ENCODE measurements around the gene SPRR2D.
"Not testable (repeated sequence)": the region's sequence is repeated elsewhere in the genome, so short reads cannot be mapped to it uniquely, and the experiment has no call there.

The SPRR2D gene

DNA sequence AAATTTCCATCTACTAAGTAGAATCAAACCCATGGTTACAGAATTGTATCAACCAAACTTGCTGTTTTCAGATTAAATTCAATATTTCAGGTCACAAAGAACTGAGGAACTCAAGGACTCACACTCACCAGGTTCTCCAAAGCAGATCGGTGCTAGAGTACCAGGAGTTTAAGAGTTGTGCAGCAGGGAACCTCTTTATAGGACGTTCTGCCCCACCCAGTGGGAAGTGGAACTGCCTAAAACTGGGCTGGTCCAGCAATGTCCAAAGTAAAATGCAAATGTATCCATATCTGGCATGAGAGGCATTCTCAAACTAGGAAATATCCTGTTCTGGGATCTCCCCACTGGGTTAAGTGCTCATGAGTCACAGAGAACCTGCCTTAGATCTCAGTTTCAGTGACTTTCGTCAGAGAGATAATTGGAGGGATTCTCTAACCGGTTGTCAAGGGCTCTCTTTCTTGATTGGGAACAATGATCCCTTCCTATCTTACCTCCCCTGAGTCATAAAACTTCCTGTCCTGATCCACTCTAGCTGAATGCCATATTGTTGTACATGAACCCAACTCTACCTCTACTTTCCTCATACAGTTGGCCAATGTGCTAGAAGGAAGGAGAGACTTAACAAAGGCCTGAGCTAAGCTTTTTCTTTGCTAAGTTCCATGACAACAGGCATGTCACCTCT is at the start of gene SPRR2D:
Gene SPRR2D, minus strand, starts transcription at position 171 of the 682 bp plus-strand sequence. CDS start 774 bp downstream, outside the sequence.
- DNase-seq, result no peak

DNA sequence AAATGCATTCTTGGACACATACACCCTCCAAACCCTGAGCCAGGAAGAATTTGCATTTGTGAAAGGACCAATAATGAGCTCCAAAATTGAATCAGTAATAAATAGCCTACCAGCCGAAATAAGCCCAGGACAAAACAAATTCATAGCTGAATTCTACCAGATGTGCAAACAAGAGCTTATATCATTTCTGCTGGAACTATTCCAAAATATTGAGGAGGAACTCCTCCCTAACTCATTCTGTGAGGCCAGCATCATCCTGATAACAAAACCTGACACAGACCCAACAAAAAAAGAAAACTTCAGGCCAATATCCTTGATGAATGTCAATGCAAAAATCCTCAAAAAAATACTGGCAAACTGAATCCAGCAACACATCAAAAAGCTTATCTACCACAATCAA is 46.7 kb upstream of the SPRR2D start:
- no peak for DNase-seq

DNA sequence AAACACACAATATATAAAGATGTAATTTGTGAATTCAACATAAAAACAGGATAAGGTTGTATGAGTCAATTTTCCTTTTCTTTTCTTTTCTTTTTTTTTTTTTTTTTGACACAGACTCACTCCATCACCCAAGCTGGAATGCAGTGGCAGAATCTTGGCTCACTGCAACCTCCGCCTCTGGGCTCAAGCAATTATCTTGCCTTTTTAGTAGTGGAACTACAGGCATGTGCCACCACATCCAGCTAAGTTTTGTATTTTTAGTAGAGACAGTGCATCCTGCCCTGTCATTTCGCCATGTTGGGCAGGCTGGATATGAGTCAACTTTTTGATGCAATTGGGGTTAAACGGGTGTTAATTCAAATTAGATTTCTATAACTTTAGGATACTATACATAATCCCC is 40.8 kb upstream of the SPRR2D start:
- no peak for DNase-seq

DNA sequence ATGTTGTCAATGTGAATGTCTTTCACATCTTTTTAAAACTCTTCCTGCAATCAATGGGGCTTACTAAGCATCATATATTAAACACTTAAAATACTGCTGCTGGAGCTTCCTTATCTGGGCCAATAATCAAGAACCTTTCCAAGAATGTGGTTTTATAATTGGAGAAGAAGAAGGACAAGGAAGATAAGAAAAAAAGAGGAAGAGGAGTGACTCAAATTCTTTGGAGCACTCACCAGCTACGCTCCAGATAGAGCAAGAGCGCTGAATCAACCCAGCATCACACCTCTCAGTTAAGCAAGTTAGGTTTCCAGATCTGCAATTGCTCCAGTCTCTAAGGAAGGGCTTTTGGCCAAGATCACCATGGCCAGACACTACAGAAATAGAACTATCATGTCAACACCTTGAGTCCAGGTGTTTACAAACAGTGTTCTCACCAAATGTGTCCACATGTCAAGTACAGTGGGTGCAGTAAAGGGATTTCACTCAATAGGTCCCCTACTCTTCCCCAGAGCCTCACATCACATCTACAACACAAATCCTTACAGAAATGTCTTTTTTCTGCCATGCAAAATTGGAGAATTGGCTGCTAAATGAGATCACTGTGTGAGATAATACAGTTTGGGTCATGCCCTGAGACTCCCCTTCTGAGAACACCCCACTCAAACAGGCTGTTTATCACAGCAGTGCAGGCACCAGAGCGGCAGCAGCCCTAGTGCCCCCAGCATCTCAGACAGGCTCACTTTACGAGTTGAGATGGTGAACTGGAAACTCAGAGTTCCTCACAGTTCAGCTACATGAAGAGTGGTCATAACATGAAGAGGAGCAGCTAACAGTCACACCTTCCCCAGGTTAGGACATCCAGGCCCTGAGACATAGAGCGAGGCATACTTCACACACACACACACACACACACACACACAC is 32.1 kb upstream of the SPRR2D start:
- DNase-seq, result no peak

DNA sequence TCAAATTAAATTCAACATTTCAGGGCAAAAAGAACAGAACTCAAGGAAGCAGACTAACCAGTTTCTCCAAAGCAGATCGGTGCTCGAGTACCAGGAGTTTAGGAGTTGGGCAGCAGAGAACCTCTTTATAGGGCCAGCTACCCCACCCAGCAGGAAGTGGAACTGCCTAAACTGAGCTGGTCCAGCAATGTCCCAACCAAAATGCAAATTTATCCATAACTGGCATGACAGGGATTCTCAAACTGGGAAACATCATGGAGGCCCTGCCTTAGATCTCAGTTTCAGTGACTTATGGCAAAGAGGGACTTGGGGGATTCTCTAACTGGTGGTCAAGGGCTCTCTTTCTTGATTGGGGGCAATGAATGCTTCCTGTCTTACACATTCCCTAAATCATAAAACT is 30.6 kb upstream of the SPRR2D start, which contains the start of gene SPRR2B:
Gene SPRR2B, minus strand, starts transcription at position 101 of the 400 bp plus-strand sequence. CDS start 772 bp downstream, outside the sequence.
- no peak for DNase-seq

DNA sequence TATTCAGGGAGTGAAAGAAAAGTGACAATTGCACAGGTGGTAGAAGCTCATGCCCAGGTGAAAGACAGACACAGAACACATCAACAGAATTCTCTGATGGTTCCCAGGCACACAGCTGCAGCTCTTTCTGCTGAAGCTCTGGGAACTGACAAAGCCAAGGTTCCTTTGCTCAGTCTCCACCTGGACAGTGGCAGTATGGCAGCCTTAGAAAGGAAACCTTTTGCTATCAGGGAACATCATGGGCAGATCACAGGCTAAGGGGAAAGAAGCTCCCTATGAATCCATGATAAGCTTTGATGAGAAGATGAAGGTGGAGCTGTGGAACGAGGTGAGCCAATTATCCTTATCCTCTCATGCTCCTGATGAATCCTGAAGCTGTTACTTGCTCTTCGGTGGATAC is 29.3 kb upstream of the SPRR2D start:
- DNase-seq, result no peak

DNA sequence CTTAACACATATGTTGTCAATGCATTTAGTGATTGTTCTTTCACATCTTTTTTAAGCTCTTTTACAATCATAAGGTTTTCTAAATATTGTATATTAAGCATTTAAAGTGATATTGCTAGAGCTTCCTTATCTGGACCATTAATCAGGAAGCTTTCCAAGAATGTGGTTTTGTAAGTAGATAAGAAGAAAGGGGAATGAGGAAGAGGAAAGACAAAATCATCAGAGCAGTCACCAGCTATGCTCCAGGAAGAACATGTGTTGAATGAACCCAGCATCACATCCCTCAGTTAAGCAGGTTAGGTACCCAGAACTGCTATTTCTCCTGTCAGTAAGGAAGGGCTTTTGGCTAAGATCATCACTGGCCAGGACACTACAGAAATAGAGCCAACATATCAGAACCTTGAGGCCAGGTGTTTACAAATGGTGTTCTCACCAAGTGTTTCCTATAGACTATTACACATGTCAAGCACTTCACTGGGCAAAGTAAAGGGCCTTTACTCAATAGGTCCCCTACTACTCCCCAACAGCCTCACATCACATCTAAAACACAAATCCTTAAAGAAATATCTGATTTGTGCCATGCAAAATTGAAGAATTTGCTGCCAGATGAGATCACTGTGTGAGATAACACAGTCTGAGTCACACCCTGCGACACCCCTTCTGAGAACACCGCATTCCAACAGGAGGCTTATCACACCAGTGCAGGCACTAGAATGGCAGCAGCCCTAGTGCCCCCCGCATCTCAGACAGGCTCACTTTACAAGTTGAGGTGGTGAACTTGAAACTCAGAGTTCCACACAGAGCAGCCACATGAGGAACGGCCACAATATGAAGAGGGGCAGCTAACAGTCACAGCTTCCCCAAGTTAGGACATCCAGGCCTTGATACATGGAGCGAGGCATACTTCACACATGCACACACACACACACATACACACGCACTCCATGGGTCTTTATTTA is 18.2 kb upstream of the SPRR2D start:
- no peak for DNase-seq

DNA sequence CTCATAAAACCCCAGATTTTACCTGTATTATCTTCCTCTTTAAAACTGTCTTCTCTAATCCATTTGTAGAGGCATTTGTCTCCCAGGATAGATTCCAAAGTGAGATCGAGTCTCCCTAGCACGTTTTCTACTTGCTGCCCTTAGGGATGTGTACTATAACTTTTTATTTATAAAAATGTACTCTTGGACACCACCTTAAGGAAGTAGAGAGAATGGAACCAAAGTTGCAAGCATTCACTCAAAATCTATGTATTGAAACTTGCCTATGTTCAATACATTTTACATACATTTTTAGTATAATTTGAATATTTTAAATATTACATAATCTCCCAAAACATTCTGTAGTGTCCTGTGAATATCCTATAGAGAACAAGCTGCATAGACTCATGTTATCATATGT is 17.2 kb upstream of the SPRR2D start:
- no peak for DNase-seq

DNA sequence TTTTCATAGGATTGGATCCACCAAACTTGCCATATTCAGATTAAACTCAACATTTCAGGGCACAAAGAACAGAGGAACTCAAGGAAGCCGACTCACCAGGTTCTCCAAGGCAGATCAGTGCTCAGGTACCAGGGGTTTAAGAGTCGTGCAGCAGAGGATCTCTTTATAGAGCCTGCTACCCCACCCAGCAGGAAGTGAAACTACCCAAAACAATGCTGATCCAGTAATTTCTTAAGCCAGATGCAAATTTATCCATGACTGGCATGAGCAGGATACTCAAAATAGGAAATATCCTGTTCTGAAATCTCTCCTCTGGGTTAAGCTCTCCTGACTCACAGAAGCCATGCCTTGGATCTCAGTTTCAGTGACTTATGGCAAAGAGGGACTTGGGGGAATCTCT is 16.5 kb upstream of the SPRR2D start, which contains the start of gene SPRR2A:
Gene SPRR2A, minus strand, starts transcription at position 138 of the 400 bp plus-strand sequence. CDS start 777 bp downstream, outside the sequence.
- no peak for DNase-seq

DNA sequence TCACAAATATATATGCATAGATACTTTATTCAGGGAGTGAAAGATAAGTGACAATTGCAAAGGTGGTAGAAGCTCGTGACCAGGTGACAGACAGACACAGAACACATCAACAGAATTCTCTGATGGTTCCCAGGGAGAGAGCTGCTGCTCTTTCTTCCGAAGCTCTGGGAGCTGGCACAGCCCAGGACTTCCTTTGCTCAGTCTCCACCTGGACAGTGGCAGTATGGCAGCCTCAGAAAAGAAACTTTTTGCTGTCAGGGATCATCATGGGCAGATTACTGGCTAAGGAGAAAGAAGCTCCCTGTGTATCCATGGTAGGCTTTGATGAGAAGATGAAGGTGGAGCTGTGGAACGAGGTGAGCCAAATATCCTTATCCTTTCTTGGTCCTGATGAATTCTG is 15.2 kb upstream of the SPRR2D start:
- DNase-seq, result not testable (repeated sequence)

DNA sequence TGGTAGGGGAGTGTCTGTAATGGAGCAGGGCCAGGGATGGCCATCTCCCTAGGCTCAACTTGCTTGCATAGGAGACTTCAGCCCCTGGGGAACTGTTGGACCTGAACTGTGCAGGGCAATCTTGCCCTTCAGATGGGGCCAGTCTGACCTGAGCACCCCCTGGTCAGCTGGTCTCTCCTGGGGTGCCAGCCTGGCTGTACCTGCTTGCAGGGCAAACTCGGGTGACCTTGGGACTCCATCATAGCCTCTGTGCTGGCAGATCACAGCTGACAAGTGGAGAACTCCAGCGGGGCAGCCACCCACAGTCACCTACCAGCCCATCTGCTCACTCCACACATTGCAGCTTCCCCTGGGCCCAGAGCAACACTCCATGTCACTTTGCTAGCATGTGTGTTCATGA is 8.3 kb upstream of the SPRR2D start:
- no peak for DNase-seq

DNA sequence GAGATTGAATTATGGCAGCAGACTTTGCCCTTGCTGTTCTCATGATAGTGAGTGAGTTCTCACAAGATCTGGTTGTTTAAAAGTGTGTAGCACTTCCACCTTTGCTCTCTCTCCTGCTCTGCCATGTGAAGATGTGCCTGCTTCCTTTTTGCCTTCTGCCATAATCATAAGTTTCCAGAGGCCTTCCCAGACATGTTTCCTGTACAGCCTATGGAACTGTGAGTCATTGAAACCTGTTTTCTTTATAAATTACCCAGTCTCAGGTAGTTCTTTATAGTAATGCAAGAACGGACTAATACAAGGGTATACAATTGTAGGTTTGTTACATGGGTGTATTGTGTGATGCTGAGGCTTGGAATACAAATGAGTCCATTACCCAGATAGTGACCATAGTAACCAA is 5.7 kb downstream of the SPRR2D start:
- DNase-seq, result no peak

DNA sequence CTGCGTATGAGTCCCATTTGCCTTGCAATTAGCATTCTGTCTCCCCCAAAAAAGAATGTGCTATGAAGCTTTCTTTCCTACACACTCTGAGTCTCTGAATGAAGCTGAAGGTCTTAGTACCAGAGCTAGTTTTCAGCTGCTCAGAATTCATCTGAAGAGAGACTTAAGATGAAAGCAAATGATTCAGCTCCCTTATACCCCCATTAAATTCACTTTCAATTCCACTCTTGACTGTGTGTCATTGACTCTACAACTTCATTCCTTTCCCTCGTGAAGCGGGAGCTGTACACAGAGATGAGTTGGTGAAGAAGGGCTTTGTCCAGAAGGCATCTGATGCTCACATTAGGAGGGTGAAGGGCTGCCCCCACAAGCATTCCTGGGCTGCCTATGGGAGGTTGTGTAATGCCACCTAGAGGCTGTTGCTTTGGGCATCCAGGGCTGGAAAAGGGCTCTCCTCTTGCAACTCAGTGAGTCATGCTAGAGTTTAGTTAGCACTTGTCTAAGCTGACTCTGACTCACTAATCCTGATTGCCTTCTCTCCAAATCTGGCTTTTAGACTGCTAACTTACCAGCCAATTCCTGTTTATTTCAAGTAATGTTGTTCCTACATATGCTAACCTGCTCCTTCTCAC is 8.1 kb downstream of the SPRR2D start:
- DNase-seq, result peak; percentile 30

DNA sequence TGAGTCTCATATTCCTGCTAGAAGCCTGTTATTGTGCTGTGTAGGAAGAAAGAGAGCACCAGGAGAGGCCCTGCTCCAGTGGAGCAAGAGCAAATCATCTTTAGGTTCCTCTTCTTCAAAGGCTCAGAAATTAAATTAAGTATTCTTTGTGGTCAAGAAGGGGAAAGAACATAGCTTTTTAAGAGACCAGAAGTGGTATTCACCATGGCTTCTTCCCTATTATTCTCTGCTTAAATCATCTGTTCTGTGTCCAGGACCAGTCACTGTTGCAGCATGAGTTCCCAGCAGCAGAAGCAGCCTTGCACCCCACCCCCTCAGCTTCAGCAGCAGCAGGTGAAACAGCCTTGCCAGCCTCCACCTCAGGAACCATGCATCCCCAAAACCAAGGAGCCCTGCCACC is 8.8 kb downstream of the SPRR2D start:
- peak; percentile 83 for DNase-seq

DNA sequence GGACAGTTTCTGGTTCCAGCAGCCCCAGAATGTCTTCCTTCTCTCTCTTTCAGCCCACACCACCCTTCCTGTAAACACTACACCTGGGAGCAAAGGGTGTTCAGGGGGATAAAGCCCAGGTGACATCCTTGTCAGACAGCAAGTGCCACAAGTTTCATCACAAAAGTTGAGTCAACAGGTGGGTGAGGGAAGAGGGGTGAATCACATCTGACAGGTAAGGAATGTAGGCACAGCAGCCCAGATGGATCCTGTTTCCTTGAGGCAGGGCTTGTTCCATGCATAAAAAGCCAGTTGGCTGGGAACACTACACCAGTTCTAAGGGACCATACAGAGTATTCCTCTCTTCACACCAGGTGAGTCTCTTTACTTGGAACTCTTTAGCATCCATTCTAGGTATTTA is 10.0 kb downstream of the SPRR2D start, which contains the start of gene SPRR1B:
Gene SPRR1B, plus strand, starts transcription at position 309 of the 400 bp plus-strand sequence. CDS start 1,143 bp downstream, outside the sequence.
- DNase-seq, result no peak

DNA sequence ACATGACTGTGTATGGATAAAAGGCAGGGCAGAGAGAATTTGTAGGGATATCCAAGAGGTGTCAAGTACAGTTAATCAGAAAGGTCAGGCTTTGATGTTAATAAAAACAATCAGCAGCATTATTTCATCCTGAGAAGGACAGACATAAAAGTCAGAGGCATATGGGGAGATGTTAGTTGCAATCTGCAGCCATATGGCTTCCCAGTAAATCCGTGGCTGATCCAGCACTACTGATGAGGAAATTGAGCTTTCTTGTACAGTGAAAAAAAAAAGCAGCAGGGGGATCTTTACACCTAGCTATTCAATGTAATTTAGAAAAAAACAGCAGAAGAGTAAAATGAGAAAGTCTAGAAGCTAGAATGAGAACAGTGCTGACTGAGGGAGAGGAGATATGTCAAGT is 12.2 kb downstream of the SPRR2D start:
- no peak for DNase-seq

DNA sequence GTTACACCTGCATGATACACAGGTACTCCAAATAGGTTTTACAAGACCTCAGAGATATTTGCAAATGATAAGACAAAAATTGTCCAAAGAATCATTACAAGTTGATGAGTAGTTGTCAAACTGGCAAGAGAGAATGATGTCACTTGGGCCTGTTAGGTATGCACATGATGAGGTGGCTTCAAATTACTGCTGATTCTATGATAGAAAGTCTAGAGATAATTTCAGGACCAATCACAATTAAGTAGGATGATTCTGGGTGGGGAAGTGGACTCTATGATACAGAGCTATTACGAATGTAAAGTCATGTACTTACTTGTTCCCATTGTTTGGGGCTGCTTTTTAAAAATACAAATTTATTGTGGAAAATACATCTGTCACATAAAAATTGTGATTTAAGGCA is 15.1 kb downstream of the SPRR2D start:
- DNase-seq, result no peak

DNA sequence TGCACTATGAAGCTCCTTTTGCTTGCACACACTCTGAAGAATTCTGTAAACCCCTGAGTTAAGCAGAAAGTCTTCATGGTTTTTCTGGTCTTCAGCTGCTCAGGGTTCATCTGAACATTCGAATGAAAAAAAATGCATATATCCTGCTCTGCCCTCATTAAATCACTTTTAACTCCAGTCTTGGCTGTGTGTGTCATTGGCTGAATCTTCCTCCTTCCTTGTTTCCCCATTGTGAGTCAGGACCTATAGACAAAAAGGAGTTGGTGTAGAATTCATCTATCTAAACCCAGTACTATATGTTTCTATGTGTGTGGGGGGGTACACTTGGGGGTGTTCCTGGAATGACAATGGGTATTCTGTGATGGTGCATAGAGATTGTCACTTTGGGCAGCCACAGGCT is 16.5 kb downstream of the SPRR2D start:
- no peak for DNase-seq

DNA sequence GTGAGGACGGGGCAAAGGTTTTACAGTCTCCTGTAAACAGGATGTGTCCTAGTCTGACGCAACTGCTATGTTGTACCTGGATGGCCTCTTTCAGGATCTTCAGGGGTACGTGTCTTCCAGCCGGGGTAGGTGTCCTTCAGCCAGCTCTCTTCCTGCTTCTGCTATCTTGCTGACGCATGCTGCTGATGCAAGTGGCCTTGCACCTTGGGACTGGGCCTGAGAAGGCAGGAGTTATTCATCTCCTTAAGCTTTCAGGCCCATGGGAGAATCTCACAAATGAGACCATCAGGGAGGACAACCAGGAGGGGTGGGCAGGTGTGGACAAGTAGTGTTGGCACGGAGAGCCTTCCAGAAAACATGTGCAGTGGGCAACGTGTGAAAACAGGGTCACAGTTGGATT is 17.8 kb downstream of the SPRR2D start:
- no peak for DNase-seq

DNA sequence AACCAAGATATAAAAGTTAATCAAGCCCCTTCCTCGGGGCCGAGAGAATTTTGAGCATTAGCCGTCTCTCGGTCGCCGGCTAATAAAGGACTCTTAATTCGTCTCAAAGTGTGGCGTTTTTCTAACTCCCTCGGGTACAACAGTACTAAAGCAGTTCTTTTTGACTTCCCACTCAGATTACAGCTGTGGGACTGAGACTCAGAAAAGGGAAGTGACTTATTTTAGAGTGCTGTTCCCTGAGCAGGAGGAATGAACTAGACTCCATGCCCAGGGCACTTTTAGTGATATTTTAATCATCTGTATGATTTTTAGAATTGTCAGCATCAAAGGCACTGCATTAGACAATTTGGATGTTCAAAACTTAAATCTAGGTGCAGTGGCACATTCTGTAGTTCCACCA is 18.6 kb downstream of the SPRR2D start:
- DNase-seq, result not testable (repeated sequence)

DNA sequence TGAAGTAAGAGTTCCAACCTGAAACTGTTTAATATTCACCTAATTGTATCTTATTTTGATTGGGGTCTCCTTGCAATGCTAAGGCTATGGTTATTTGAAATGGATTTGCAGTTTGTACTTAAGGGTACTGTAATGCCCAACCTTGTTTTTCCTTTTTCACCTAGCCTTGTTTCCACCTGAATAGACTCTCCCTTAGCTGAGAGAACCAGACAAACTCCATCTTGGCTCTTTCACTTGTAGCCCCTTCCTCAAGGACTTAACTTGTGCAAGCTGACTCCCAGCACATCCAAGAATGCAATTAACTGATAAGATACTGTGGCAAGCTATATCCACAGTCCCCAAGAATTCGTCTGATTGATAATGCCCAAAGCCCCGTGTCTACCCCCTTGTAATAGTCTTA is 19.1 kb downstream of the SPRR2D start:
- DNase-seq, result not testable (repeated sequence)

DNA sequence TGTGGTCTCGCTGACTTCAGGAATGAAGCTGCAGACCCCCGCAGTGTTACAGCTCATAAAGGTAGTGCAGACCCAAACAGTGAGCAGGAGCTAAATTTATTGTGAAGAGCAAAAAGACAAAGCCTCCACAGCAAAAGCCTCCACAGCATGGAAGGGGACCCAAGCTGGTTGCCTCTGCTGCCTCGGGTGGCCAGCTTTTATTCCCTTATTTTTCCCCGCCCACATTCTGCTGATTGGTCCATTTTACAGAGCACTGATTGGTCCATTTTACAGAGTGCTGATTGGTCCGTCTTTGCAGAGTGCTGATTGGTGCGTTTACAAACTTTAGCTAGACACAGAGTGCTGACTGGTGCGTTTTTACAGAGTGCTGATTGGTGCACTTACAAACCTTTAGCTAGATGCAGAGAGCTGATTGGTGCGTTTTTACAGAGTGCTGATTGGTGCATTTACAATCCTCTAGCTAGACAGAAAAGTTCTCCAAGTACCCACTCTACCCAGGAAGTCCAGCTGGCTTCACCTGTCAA is 29.6 kb downstream of the SPRR2D start:
- not testable (repeated sequence) for DNase-seq

Measured in DMS79 treated with DMSO at 0.1 percent for 48 hours (cell line).